ENCODE measurements around the gene MICAL3. TPM values are rescaled to one million over a fixed set of nuclear protein-coding genes. Genes with fewer than 3 reads are reported as not detected.
A peak's percentile ranks its signal among the peaks of the same experiment; 100 is the strongest.

MICAL3 gene
- polyA plus RNA-seq, 3 donors: 0.23 to 0.84 TPM; not detected in 1

- no peak overlapping the region for H2AFZ ChIP-seq (ENCODE audit: insufficient read depth, low read depth, low read length, poor library complexity, severe bottlenecking)
- H3K36me3 Mint-ChIP-seq: peaks cover 9 to 31% of the 10 kb centered on the region in 2 donors
- H3K9ac ChIP-seq (ENCODE audit: insufficient read depth, low read length, poor library complexity, severe bottlenecking): no peak overlapping the region
- no peak overlapping the region for H3K4me2 ChIP-seq (replicated peaks; ENCODE audit: extremely low read depth, low read length, poor library complexity, severe bottlenecking)
- H3K36me3 ChIP-seq (replicated peaks in 1 of 2; ENCODE audit: control insufficient read depth in 1 of 2, insufficient read depth in 2 of 2, low read length in 2 of 2): peaks cover 0 to 2% of the 10 kb centered on the region in 2 donors
- no peak for TF ChIP-seq CTCF (IDR thresholded peaks at IDR 0.05)
- H3K9me3 ChIP-seq (replicated peaks in 1 of 2; ENCODE audit: control insufficient read depth in 1 of 2, insufficient read depth in 1 of 2, low read length in 2 of 2): no peaks in the 10 kb centered on the region
- H3K4me3 ChIP-seq (replicated peaks in 1 of 3; ENCODE audit: low read depth in 2 of 3, low read length in 3 of 3): no peak overlapping the region
- peaks cover 78 to 86% of the 10 kb centered on the region in 2 donors for H3K4me1 ChIP-seq (ENCODE audit: control insufficient read depth in 1 of 2, insufficient read depth in 2 of 2, low read length in 2 of 2)
- peak overlapping the region; percentile 99 to 100 (median 100) for H3K27ac Mint-ChIP-seq
- H3K27ac ChIP-seq (ENCODE audit: low read depth in 1 of 2, low read length in 2 of 2): peak overlapping the region; percentile 92 to 99
- H3K79me2 ChIP-seq (ENCODE audit: insufficient read depth, low read length): peaks cover 91% of the 10 kb centered on the region
- peak overlapping the region in 1 of 2 donors; percentile 90 for H3K4me3 Mint-ChIP-seq
- DNase-seq: no peak
- 98% methylated on average over 5 of the region's 10 CpGs for WGBS (ENCODE audit: insufficient coverage)
- peaks cover 34% of the 10 kb centered on the region for H4K20me1 ChIP-seq (ENCODE audit: insufficient read depth, low read length)
- H3K27me3 Mint-ChIP-seq (ENCODE audit: low read depth in 3 of 3): peaks cover 0 to 1% (median 0%) of the 10 kb centered on the region in 3 donors
- H3K4me1 Mint-ChIP-seq: peaks cover 74% of the 10 kb centered on the region
- intact Hi-C loops (cut with micrococcal nuclease): loop anchor here (2.0 to 10.0 kb wide), 3 partner anchors 147 to 671 kb away; partner anchors contain the start of gene ATP6V1E1 (in 1 of the 2)
- no peaks in the 10 kb centered on the region for H3K27me3 ChIP-seq (ENCODE audit: control insufficient read depth in 2 of 2, insufficient read depth in 2 of 2, low read length in 2 of 2)
- H3K9me3 Mint-ChIP-seq: peaks cover 0 to 2% (median 0%) of the 10 kb centered on the region in 7 donors
These were observed 248.4 kb downstream of the MICAL3 start for GRCh38 chr22:17775781-17776465.

GRCh38 chr22:17774926-17775685 is 249.3 kb downstream of the MICAL3 start:
- Histone ChIP-seq H3K27ac (ENCODE audit: low read depth in 1 of 2, low read length in 2 of 2) (peak overlapping the region; percentile 70 to 99), H4K20me1 (ENCODE audit: insufficient read depth, low read length) (peaks cover 42% of the 10 kb centered on the region), H3K27me3 (ENCODE audit: control insufficient read depth in 2 of 2, insufficient read depth in 2 of 2, low read length in 2 of 2) (no peaks in the 10 kb centered on the region), H3K4me2 (replicated peaks; ENCODE audit: extremely low read depth, low read length, poor library complexity, severe bottlenecking) (peak overlapping the region; percentile 97), H3K9me3 (replicated peaks in 1 of 2; ENCODE audit: control insufficient read depth in 1 of 2, insufficient read depth in 1 of 2, low read length in 2 of 2) (no peaks in the 10 kb centered on the region), H3K4me1 (ENCODE audit: control insufficient read depth in 1 of 2, insufficient read depth in 2 of 2, low read length in 2 of 2) (peaks cover 78 to 86% of the 10 kb centered on the region in 2 donors), H3K4me3 (replicated peaks in 1 of 3; ENCODE audit: low read depth in 2 of 3, low read length in 3 of 3) (peak overlapping the region; percentile 33 to 91 (median 42)), H3K9ac (ENCODE audit: insufficient read depth, low read length, poor library complexity, severe bottlenecking) (peak overlapping the region; percentile 97), H3K79me2 (ENCODE audit: insufficient read depth, low read length) (peaks cover 92% of the 10 kb centered on the region), H3K36me3 (replicated peaks in 1 of 2; ENCODE audit: control insufficient read depth in 1 of 2, insufficient read depth in 2 of 2, low read length in 2 of 2) (peaks cover 0 to 2% of the 10 kb centered on the region in 2 donors), H2AFZ (ENCODE audit: insufficient read depth, low read depth, low read length, poor library complexity, severe bottlenecking) (no peak overlapping the region)
- H3K9me3 Mint-ChIP-seq: peaks cover 0 to 2% (median 0%) of the 10 kb centered on the region in 7 donors
- H3K4me1 Mint-ChIP-seq: peaks cover 74% of the 10 kb centered on the region
- no peak for DNase-seq
- WGBS (ENCODE audit: insufficient coverage): 84% methylated on average over 25 of the region's 27 CpGs
- intact Hi-C loops (cut with micrococcal nuclease): loop anchor here (5.0 to 10.0 kb wide), 3 partner anchors 88 to 670 kb away; no protein-coding TSS in a partner anchor
- TF ChIP-seq CTCF (IDR thresholded peaks at IDR 0.05): no peak
- H3K36me3 Mint-ChIP-seq: peaks cover 12 to 39% of the 10 kb centered on the region in 2 donors
- H3K27me3 Mint-ChIP-seq (ENCODE audit: low read depth in 3 of 3): peaks cover 0 to 1% (median 0%) of the 10 kb centered on the region in 3 donors
- peak overlapping the region; percentile 69 to 100 (median 91) for H3K27ac Mint-ChIP-seq
- peak overlapping the region; percentile 30 to 62 for H3K4me3 Mint-ChIP-seq

Measured in CD14-positive monocyte (primary cell).